Adrenal gland (tissue), 12 donors: ENCODE data around the gene ADH1A. TPM values are rescaled to one million over a fixed set of nuclear protein-coding genes. Genes with fewer than 3 reads are reported as not detected.
A peak's percentile ranks its signal among the peaks of the same experiment; 100 is the strongest.

Experiments used
- DNase-seq, 7 donors: peaks; one replicate each; pipeline ENCODE4 v3.0.0-alpha.2; 2019 to 2020
- H3K27ac ChIP-seq, 5 donors: fragments of 200-600 bp; sonication (generic) in 4 of 5; 1 replicate in 3 of 5; 2 replicates in 2 of 5; pipeline versions ENCODE4 v1.5.1 to v1.8.0; 2016 to 2020; ENCODE audit warnings: mild to moderate bottlenecking in 1 of 5
- H3K27me3 ChIP-seq: fragments of 200-600 bp; 2 replicates; pipeline ENCODE4 v1.8.0; 2021
- H3K36me3 ChIP-seq, 2 donors: fragments of 200-600 bp; replicated peaks in 1 of 2; 1 replicate in 1 of 2; 2 replicates in 1 of 2; pipeline versions ENCODE4 v1.5.1 to v1.8.0; 2018 to 2022
- H3K4me1 ChIP-seq, 2 donors: fragments of 200-600 bp; replicated peaks in 1 of 2; 1 replicate in 1 of 2; 2 replicates in 1 of 2; pipeline versions ENCODE4 v1.5.1 to v1.8.0; 2018 to 2021
- H3K4me3 ChIP-seq, 4 donors: fragments of 200-600 bp; sonication (generic) in 3 of 4; one replicate each; pipeline ENCODE4 v1.5.1; 2016 to 2018
- H3K9me3 ChIP-seq, 3 donors: fragments of 200-600 bp; sonication (generic) in 1 of 3; replicated peaks in 1 of 3; 1 replicate in 2 of 3; 2 replicates in 1 of 3; pipeline versions ENCODE4 v1.5.1 to v1.8.0; 2016 to 2021
- POLR2A ChIP-seq, 2 donors: fragments of 450-650 bp; IDR thresholded peaks; one replicate each; pipeline ENCODE4 v1.6.1; 2017; ENCODE audit warnings: antibody characterized with exemption in 2 of 2, mild to moderate bottlenecking in 2 of 2, moderate library complexity in 1 of 2
- WGBS, 4 donors: extraction: QIAGEN DNeasy Blood & Tissue Kit in 2 of 4; methylation state at CpG; one replicate each; pipeline versions ENCODE4 v1.1.5 to v1.1.7; 2013 to 2017; 5-methylcytosine and 5-hydroxymethylcytosine counted together
- intact Hi-C, 2 donors: fragments of 100-400 bp; cut with DNase I; formaldehyde crosslinking; loops; one replicate each; pipeline versions ENCODE4 v1.14.1 to v1.15.0; 2022 to 2023
- polyA plus RNA-seq, 3 donors: library from polyadenylated mRNA; stranded (reverse); fragments of 200-250 nt in 2 of 3; fragments of 350-450 nt in 1 of 3; fragmentation: Illumina TruSeq in 1 of 3; extraction: RNeasy Lipid Tissue Mini Kit (QIAGEN cat#74804) in 1 of 3; gene quantifications; one replicate each; pipeline ENCODE4 v1.2.3, GENCODE V29; 2013 to 2014
- total RNA-seq, 9 donors: library from RNA; depleted of rRNA in 4 of 9; stranded (reverse); fragments of >200 nt in 4 of 9; fragments of 120-200 nt in 1 of 9; fragmentation: NEBNext Ultra II Directional in 1 of 9; extraction: Animal tissue kit (Norgen Biotek cat#: 25700) in 1 of 9; gene quantifications; one replicate each; pipeline versions ENCODE4 v1.1.0 to v1.2.4, GENCODE V29; 2013 to 2023
- TF ChIP-seq, protein P1 (sequence below), 6 experiments: fragments of 450-650 bp in 4 of 6; fragments of 200-600 bp in 2 of 6; sonication (generic) in 1 of 6; IDR thresholded peaks; 1 replicate in 5 of 6; 2 replicates in 1 of 6; pipeline versions ENCODE4 v1.5.1 to v1.8.0; 2016 to 2021; ENCODE audit warnings: antibody characterized with exemption in 6 of 6, mild to moderate bottlenecking in 2 of 6, moderate library complexity in 1 of 6
- donor health status: healthy with polysubstance abuse.
- donor health status: Bipolar disorder and iron deficiency.
- donor health status: DM: yes; HTN: yes; CAD: no.
- donor health status: DM: no; HTN: no; CAD: no.
- donor health status: DM: no; HTN: no; CAD: no.
- donor health status: DM: yes; HTN: yes; CAD: no.

The ADH1A gene
- total and polyA plus RNA-seq, 12 donors, result 0.42 to 1.5 (median 0.90) TPM; not detected in 8

DNA sequence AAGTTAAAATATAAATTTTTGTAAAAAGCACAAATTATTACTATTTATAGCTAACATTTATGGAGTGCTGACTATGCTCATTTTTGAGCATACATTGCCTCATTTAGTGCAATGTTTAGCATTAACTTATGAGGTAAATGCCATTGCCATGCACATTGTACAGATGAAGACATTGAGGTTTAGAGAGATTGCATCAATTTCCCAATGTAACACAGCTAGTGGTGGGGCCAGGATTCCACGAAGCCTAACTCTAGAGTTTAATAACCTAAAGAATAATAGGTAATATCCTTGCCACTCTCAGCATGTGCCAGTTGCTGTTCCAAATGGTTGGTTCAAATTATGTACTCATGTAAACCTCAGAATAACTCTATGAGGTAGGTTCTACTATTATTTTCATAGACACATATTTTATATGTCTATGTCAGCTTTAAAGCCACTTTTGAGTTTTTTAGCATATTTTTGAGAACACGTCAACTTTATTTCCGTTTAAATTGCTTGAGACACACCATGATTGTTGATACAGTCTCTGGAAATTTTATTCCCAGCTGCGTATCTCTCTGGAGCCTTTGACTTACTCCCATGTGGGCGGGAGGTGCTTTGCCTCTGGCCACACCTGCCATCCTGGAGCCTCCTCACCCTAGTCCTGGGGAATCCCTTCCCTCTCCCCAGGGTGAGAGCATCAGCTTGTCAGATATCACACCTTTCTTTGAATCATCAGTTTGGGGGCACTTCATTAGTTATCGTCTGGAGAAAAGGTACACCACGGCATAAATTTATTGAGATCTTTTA is 10.8 kb upstream of the ADH1A start:
- WGBS, 4 donors, result 73 to 88% (median 77%) methylated on average over 7 of the region's 7 CpGs
- intact Hi-C loops, result no loop called here
- Histone ChIP-seq H3K36me3 (no peaks in the 10 kb centered on the region), H3K4me1 (no peaks in the 10 kb centered on the region), H3K27me3 (no peaks in the 10 kb centered on the region), H3K9me3 (no peaks in the 10 kb centered on the region), H3K27ac (peak overlapping the region in 2 of 5 donors; percentile 54 to 57), H3K4me3 (no peak overlapping the region)
- no peak for DNase-seq
- no peak for TF ChIP-seq POLR2A (IDR thresholded peaks at IDR 0.05)
- TF ChIP-seq, protein P1, sequence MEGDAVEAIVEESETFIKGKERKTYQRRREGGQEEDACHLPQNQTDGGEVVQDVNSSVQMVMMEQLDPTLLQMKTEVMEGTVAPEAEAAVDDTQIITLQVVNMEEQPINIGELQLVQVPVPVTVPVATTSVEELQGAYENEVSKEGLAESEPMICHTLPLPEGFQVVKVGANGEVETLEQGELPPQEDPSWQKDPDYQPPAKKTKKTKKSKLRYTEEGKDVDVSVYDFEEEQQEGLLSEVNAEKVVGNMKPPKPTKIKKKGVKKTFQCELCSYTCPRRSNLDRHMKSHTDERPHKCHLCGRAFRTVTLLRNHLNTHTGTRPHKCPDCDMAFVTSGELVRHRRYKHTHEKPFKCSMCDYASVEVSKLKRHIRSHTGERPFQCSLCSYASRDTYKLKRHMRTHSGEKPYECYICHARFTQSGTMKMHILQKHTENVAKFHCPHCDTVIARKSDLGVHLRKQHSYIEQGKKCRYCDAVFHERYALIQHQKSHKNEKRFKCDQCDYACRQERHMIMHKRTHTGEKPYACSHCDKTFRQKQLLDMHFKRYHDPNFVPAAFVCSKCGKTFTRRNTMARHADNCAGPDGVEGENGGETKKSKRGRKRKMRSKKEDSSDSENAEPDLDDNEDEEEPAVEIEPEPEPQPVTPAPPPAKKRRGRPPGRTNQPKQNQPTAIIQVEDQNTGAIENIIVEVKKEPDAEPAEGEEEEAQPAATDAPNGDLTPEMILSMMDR (IDR thresholded peaks at IDR 0.05), result no peak

GRCh38 chr4:99300934-99301333 is 10.1 kb upstream of the ADH1A start:
- H3K4me1 ChIP-seq, result no peaks in the 10 kb centered on the region
- peak overlapping the region in 1 of 5 donors; percentile 34 for H3K27ac ChIP-seq
- H3K27me3 ChIP-seq, result no peaks in the 10 kb centered on the region
- DNase-seq, result peak; percentile 24 to 78 (median 58)
- 36 to 59% (median 39%) methylated on average over 4 of the region's 4 CpGs for WGBS, 4 donors
- intact Hi-C loops, result no loop called here
- TF ChIP-seq, protein P1 (IDR thresholded peaks at IDR 0.05), result no peak
- no peak for TF ChIP-seq POLR2A (IDR thresholded peaks at IDR 0.05)
- H3K36me3 ChIP-seq, result no peaks in the 10 kb centered on the region
- H3K9me3 ChIP-seq, result no peaks in the 10 kb centered on the region
- H3K4me3 ChIP-seq, result no peak overlapping the region

GRCh38 chr4:99293357-99293756 is 2.6 kb upstream of the ADH1A start:
- DNase-seq, result no peak
- TF ChIP-seq, protein P1 (IDR thresholded peaks at IDR 0.05), result no peak
- no peak for TF ChIP-seq POLR2A (IDR thresholded peaks at IDR 0.05)
- no peaks in the 10 kb centered on the region for H3K27me3 ChIP-seq
- H3K36me3 ChIP-seq, result no peaks in the 10 kb centered on the region
- H3K9me3 ChIP-seq, result no peaks in the 10 kb centered on the region
- WGBS, 4 donors, result 69 to 78% (median 73%) methylated on average over 5 of the region's 5 CpGs
- H3K4me1 ChIP-seq, result no peaks in the 10 kb centered on the region
- no peak overlapping the region for H3K27ac ChIP-seq
- intact Hi-C loops, result no loop called here
- no peak overlapping the region for H3K4me3 ChIP-seq

DNA sequence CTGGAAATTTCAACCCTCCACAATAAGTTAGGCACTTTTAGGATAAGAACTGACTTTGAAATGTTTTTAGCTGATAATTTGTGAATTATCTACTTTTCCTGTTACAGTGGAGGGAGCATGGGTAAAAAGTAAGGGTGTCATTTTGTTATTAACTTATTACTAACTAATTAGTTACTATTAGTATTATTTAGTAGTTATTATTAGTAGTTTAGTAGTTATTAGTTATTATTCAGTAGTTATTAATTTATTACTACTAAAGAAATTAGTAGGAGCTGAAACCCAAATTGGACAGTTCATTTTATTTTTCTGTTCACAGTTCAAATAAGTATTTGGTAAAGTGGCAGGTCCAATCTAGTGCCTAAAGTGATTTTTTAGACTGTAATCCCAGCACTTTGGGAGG is 5.4 kb downstream of the ADH1A start:
- no peaks in the 10 kb centered on the region for H3K36me3 ChIP-seq
- DNase-seq, result no peak
- H3K4me3 ChIP-seq, result no peak overlapping the region
- H3K27me3 ChIP-seq, result no peaks in the 10 kb centered on the region
- no peaks in the 10 kb centered on the region for H3K9me3 ChIP-seq
- no peaks in the 10 kb centered on the region for H3K4me1 ChIP-seq
- TF ChIP-seq, protein P1 (IDR thresholded peaks at IDR 0.05), result no peak
- TF ChIP-seq POLR2A (IDR thresholded peaks at IDR 0.05), result no peak
- intact Hi-C loops, result no loop called here
- no peak overlapping the region for H3K27ac ChIP-seq
